Parathyroid adenoma (tissue), 2 donors: ENCODE measurements around the gene ANKRD50.

Experiments used
- H2AFZ ChIP-seq: fragments of 300-600 bp; sonication (generic); one replicate; pipeline ENCODE4 v1.7.0; 2017; ENCODE audit warnings: antibody characterized with exemption, mild to moderate bottlenecking
- H3K27ac ChIP-seq: fragments of 300-600 bp; sonication (generic); one replicate; pipeline ENCODE4 v1.7.0; 2017
- H3K27me3 ChIP-seq: fragments of 300-600 bp; sonication (generic); one replicate; pipeline ENCODE4 v1.7.0; 2017; ENCODE audit warnings: low read length; ENCODE audit not compliant: control insufficient read depth, insufficient read depth
- H3K36me3 ChIP-seq: fragments of 300-600 bp; sonication (generic); one replicate; pipeline ENCODE4 v1.7.0; 2017; ENCODE audit warnings: low read length; ENCODE audit not compliant: control insufficient read depth, insufficient read depth
- H3K4me1 ChIP-seq: fragments of 300-600 bp; sonication (generic); one replicate; pipeline ENCODE4 v1.7.0; 2017; ENCODE audit warnings: control low read depth
- H3K4me2 ChIP-seq: fragments of 300-600 bp; sonication (generic); one replicate; pipeline ENCODE4 v1.7.0; 2017; ENCODE audit warnings: low read length
- H3K4me3 ChIP-seq: fragments of 300-600 bp; sonication (generic); one replicate; pipeline ENCODE4 v1.7.0; 2017; ENCODE audit warnings: low read depth, low read length
- H3K79me2 ChIP-seq: fragments of 300-600 bp; sonication (generic); one replicate; pipeline ENCODE4 v1.7.0; 2017; ENCODE audit warnings: control low read depth
- H3K9ac ChIP-seq: fragments of 300-600 bp; sonication (generic); one replicate; pipeline ENCODE4 v1.7.0; 2017; ENCODE audit warnings: mild to moderate bottlenecking
- H3K9me3 ChIP-seq: fragments of 300-600 bp; sonication (generic); one replicate; pipeline ENCODE4 v1.7.0; 2017; ENCODE audit warnings: low read length; ENCODE audit not compliant: control insufficient read depth
- CTCF ChIP-seq: fragments of 300-600 bp; sonication (generic); IDR thresholded peaks from one replicate; pipeline ENCODE4 v1.7.0; 2017; ENCODE audit warnings: antibody characterized with exemption, mild to moderate bottlenecking
- donor health status: primary hyperparathyroidism.

Gene ANKRD50

GRCh38 chr4:124712372-124713184 lies at the start of gene ANKRD50:
TSS of gene ANKRD50 (minus strand) at chr4:124712732. CDS start at chr4:124710511, 2,221 bp downstream.
- H3K9me3 ChIP-seq, result no peaks in the 10 kb centered on the region
- no peaks in the 10 kb centered on the region for H3K27me3 ChIP-seq
- peak within 1 kb of the TSS; percentile 100 for H2AFZ ChIP-seq
- peaks cover 5% of the 10 kb centered on the region for H3K79me2 ChIP-seq
- peak within 1 kb of the TSS; percentile 97 for H3K27ac ChIP-seq
- H3K4me3 ChIP-seq, result peak within 1 kb of the TSS; percentile 87
- no peaks in the 10 kb centered on the region for H3K36me3 ChIP-seq
- TF ChIP-seq CTCF, result no peak
- H3K4me2 ChIP-seq, result peak within 1 kb of the TSS; percentile 86
- H3K9ac ChIP-seq, result peak within 1 kb of the TSS; percentile 93
- H3K4me1 ChIP-seq, result peaks cover 4% of the 10 kb centered on the region

- Histone ChIP-seq H3K36me3 (no peaks in the 10 kb centered on the region), H2AFZ (no peak overlapping the region), H3K9ac (no peak overlapping the region), H3K27me3 (no peaks in the 10 kb centered on the region), H3K4me3 (no peak overlapping the region), H3K79me2 (no peaks in the 10 kb centered on the region), H3K4me1 (no peaks in the 10 kb centered on the region), H3K27ac (no peak overlapping the region), H3K9me3 (no peaks in the 10 kb centered on the region), H3K4me2 (no peak overlapping the region)
- TF ChIP-seq CTCF, result no peak
These were observed 44.6 kb upstream of the ANKRD50 start for GRCh38 chr4:124757126-124757525.

GRCh38 chr4:124754681-124755080 lies 42.1 kb upstream of the ANKRD50 start:
- Histone ChIP-seq H3K9me3 (no peaks in the 10 kb centered on the region), H3K4me1 (no peaks in the 10 kb centered on the region), H3K36me3 (no peaks in the 10 kb centered on the region), H3K27ac (no peak overlapping the region), H3K4me2 (no peak overlapping the region), H3K9ac (no peak overlapping the region), H3K79me2 (no peaks in the 10 kb centered on the region), H3K4me3 (no peak overlapping the region), H2AFZ (no peak overlapping the region), H3K27me3 (no peaks in the 10 kb centered on the region)
- TF ChIP-seq CTCF, result no peak

GRCh38 chr4:124753941-124754581 lies 41.5 kb upstream of the ANKRD50 start:
- Histone ChIP-seq H3K9ac (no peak overlapping the region), H3K27ac (no peak overlapping the region), H3K27me3 (no peaks in the 10 kb centered on the region), H3K79me2 (no peaks in the 10 kb centered on the region), H2AFZ (no peak overlapping the region), H3K4me3 (no peak overlapping the region), H3K4me2 (no peak overlapping the region), H3K36me3 (no peaks in the 10 kb centered on the region), H3K9me3 (no peaks in the 10 kb centered on the region), H3K4me1 (no peaks in the 10 kb centered on the region)
- no peak for TF ChIP-seq CTCF
